ENCODE measurements around the gene TSC22D4.

TSC22D4 gene

GRCh38 chr7:100492738-100493475 is 13.9 kb upstream of the TSC22D4 start:
- no peak for DNase-seq

GRCh38 chr7:100491192-100491578 is 12.2 kb upstream of the TSC22D4 start:
- no peak for DNase-seq

- no peak for DNase-seq
Observed at GRCh38 chr7:100490483-100491191, 11.6 kb upstream of the TSC22D4 start.

DNA sequence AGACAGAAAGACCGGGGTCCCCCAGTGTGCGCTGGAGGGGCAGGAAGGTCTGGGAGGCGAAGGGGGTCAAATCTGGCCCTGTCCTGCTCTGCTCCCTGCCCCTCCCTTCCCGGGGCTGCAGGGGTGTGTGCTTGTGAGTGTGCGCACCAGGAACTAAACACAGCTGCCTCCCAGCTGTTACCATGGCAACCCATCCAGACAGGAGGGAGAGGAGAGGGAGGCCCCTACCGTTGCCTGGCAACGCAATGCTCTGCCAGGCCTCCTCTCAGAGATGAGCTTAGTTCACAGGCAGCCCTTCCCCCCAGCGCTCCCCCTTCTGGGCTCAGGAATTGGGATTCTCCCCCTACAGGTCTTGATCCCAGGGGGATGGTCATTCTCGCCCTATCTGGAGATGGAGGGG is 10.8 kb upstream of the TSC22D4 start:
- DNase-seq = peak; percentile 91

DNA sequence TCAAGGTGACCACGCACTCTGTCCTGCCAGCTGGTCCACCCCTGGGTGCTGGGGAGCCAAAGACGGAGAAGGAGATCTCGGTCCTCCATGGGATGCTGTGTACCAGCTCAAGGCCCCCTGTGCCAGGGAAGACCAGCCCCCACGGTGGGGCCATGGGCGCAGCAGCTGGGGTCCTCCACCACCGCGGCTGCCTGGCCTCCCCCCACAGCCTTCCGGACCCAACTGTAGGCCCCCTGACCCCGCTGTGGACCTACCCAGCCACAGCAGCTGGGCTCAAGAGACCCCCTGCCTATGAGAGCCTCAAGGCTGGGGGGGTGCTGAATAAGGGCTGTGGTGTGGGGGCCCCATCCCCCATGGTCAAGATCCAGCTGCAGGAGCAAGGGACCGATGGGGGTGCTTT is 10.1 kb upstream of the TSC22D4 start:
- DNase-seq = no peak

GRCh38 chr7:100488333-100489095 is 9.5 kb upstream of the TSC22D4 start:
- DNase-seq = no peak

GRCh38 chr7:100486753-100487446 is 7.9 kb upstream of the TSC22D4 start:
- no peak for DNase-seq

DNA sequence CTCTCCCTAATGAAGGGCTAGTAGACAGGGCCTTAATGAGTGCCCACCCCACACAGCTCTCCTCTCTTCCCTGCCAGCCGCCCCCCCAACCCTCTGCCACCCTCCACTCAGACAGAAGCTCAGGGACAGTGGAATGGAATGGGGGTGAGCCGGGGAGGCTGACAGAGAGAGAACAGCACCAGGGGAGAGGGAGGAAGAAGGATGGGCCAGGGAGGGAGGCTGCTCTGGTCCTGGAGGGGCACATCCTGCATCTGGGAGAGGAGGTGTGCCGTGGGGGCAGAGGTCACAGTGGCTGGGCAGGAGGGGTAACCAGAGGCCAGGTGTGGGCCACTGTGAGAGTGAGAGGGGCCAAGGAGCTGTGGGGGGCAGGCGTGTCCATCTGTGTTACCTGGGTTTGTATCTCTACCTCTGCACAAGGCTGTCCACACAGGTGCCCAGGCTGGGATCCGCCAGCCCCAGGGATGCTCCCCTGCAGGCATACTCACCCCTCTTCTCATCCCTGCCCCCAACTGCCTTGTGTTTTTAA is 7.2 kb upstream of the TSC22D4 start:
- DNase-seq = no peak

DNA sequence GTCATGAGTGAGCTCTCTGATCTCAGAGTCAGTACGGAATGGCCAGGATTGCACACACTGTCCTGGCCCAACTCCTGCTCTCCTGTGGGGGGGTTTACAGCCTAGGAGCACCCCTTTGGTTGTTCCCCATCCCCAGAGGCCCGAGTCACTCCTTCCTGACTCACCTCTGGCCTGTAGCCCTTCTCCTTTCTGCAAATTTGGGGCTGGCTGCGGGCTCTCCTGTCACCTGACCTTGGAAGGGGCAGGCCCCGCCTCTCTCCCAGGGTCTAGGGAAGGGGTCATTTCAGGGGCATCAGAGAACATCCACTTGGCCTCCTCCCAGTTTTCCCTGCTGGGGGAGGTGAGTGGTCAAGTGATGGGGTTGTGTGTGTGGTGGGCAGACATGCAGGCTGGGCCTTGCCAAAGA is 6.5 kb upstream of the TSC22D4 start:
- no peak for DNase-seq

DNA sequence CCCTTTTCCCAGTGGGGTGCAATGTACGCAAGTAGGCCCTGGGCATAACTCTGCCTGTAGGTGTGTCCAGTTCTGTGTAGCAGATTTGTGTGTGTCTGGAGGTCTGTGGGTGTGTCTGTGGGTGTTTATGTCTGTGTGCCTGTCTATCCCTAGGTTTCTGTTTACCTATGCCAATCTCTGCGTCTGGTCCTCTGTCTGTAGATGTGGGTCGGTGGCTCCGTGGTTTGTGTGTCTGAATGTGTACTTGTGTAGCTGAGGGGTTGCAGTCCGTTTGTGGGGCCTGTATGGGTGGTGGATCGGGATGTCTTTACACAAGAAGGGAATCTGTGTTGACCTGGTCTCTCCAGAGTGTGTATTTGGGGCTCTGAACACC is 5.6 kb upstream of the TSC22D4 start:
- DNase-seq = no peak

- peak; percentile 77 for DNase-seq
Observed at GRCh38 chr7:100483722-100484672, 5.0 kb upstream of the TSC22D4 start, which contains the start of gene NYAP1. TSS of gene NYAP1 (plus strand) at chr7:100483927. CDS start at chr7:100485312, 1,385 bp downstream.

- peak; percentile 87 for DNase-seq
Observed at GRCh38 chr7:100483090-100483721, 4.2 kb upstream of the TSC22D4 start.

DNA sequence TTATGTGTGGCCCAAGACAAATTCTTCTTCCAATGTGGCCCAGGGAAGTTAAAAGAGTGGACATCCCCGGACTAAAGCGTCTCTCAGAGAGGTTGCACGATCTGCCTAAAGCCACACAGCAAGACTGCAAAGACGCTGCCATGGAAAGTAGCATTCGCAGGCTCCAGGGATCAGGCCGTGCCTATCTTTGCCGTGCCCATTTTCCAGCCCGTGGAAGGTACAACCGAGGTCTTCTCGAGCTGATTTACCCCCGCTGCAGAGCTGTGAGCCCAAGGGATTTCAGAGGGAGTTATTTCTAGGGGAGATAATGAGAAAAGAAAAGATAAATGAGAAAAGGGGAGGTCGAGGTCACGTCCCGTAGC is 3.7 kb upstream of the TSC22D4 start:
- no peak for DNase-seq

DNA sequence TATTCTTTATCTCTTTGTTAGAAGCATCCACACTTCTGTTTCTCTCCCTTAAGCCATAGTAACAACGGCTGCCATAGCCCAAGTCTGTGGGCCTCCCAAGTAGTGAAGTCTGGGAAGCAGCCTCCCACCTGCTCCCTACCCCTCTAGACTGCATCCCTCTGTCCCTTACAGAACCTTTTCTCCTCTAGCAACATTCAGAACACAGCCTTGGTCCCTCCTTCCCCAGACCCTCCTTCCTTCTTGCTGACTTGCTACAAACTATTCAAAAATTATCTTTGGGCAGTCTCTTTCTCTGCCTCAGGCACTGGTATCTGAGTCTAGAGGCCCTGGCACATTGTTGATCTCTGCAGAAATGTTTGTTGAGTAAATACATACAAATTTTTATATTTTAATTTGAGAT is 2.5 kb upstream of the TSC22D4 start:
- no peak for DNase-seq

DNA sequence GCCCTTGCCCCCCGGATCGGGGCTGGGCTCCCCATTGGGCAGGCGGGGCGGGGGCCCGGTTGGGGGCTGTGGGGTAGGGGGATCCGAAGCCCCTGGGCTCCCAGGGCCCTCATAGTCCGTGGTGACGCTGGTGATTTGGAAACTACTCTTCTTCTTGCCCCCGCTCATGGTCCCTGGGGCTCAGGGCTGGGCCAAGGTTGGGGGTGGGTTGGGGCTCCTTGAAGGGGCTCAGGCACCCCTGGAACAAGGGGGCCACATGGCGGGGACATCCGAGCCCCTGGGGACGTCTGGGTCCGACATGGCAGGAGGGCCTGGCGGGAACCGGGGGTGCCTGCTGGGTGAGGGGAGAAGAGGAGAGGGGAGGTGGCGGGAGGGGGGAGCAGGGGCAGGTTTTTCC is 1.1 kb downstream of the TSC22D4 start:
- no peak for DNase-seq

GRCh38 chr7:100476903-100477870 is 1.8 kb downstream of the TSC22D4 start:
- peak; percentile 79 for DNase-seq

GRCh38 chr7:100476101-100476780 is 2.8 kb downstream of the TSC22D4 start:
- DNase-seq = peak; percentile 57

GRCh38 chr7:100475549-100475948 is 3.5 kb downstream of the TSC22D4 start:
- peak; percentile 87 for DNase-seq

DNA sequence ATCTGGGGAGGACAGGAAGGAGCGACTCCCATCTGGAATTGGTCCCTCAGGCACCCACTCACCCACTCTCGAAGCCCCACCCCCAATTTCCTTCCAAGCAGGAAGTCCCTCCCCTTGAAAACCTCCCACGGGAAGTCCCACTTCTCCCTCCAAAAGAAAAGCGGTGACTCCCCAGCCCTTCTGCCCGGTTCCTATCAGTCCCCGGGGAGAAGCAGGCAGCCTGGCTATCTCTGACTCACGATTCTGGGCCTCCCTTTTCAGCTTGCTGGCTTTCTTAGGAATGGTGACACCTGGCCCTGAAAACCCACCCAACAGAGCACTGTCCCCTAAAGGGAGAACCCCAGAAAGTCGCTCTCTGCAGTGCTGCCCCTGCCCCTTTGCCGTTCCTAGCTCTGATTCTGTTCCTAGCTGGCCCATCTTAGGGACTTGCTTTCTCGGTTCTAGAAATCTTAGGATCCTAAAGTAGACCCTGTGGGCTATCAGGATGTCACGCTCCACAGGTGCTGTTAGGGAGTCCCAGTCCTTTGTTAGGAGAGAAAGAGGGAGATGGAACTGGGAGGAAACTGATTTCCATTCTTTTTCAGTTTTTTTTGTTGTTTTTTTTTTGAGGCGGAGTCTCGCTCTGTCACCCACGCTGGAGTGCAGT is 6.0 kb downstream of the TSC22D4 start:
- peak; percentile 67 for DNase-seq

Measured in hematopoietic multipotent progenitor cell treated with erythropoietin and hydrocortisone succinate and interleukin-3 and kit ligand, for 4 days (in vitro differentiated cells).